ENCODE measurements around the gene CA7.

CA7 gene

GRCh38 chr16:66845791-66846221 lies 1.6 kb downstream of the CA7 start:
- TF ChIP-seq CTCF (IDR thresholded peaks at IDR 0.05; ENCODE audit: low read depth, low read length) = no peak
- no peak overlapping the region for H3K4me3 ChIP-seq (ENCODE audit: low read depth, low read length)

- TF ChIP-seq CTCF (IDR thresholded peaks at IDR 0.05; ENCODE audit: low read depth, low read length) = no peak
- no peak overlapping the region for H3K4me3 ChIP-seq (ENCODE audit: low read depth, low read length)
These were observed 2.1 kb downstream of the CA7 start for GRCh38 chr16:66846266-66846665.

- H3K4me3 ChIP-seq (ENCODE audit: low read depth, low read length) = no peak overlapping the region
- TF ChIP-seq CTCF (IDR thresholded peaks at IDR 0.05; ENCODE audit: low read depth, low read length) = no peak
These were observed 2.6 kb downstream of the CA7 start for GRCh38 chr16:66846831-66847230.

- no peak for TF ChIP-seq CTCF (IDR thresholded peaks at IDR 0.05; ENCODE audit: low read depth, low read length)
- no peak overlapping the region for H3K4me3 ChIP-seq (ENCODE audit: low read depth, low read length)
These were observed 3.4 kb downstream of the CA7 start for GRCh38 chr16:66847533-66848067.

- no peak overlapping the region for H3K4me3 ChIP-seq (ENCODE audit: low read depth, low read length)
- no peak for TF ChIP-seq CTCF (IDR thresholded peaks at IDR 0.05; ENCODE audit: low read depth, low read length)
These were observed 4.0 kb downstream of the CA7 start for GRCh38 chr16:66848172-66848571.

- no peak for TF ChIP-seq CTCF (IDR thresholded peaks at IDR 0.05; ENCODE audit: low read depth, low read length)
These were observed 4.8 kb downstream of the CA7 start for GRCh38 chr16:66849021-66849420.

GRCh38 chr16:66849549-66849948 lies 5.3 kb downstream of the CA7 start:
- no peak for TF ChIP-seq CTCF (IDR thresholded peaks at IDR 0.05; ENCODE audit: low read depth, low read length)
- no peak overlapping the region for H3K4me3 ChIP-seq (ENCODE audit: low read depth, low read length)

More at GRCh38 chr16:66849021-66849420, 4.8 kb downstream of the CA7 start:
- no peak overlapping the region for H3K4me3 ChIP-seq (ENCODE audit: low read depth, low read length)
